ENCODE measurements around the gene OR1F1.
A peak's percentile ranks its signal among the peaks of the same experiment; 100 is the strongest.

The OR1F1 gene

DNA sequence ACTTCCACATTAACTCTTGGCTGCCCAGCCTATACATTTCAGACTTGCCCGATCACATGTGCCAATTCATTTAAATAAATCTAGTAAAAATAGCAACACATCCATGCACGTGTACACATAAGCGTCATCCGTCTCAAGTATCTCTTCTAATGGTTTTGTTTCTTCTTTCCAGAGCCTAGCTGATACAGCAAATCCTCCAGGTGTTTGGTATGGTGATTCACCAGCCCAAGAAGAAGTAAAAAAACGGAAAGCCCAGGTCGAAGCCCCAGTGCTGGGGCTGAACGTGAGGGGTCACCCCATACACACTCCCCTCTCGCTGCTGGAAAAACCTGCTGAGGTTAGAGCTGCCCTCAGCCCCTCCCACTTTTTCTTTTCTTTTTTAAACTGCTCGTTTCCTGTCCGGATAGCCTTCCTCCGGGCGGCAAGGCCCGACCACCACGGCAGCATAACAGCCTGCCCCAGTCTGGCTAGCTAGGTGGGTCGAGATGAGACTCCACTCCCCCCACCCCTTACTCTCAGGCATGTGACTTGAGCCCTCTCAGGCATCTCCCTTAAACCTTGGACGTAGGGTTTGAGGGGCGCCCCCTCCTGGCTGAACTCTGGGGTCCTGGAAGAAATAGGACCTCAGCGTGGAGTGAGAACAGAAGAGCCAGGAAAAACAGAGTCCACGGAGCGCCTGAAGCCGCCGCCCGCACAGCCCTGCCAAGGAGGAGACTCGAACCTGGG, 13.9 kb upstream of the OR1F1 start:
- H3F3A ChIP-seq (ENCODE audit: insufficient read depth) = no peaks in the 10 kb centered on the region
- peak overlapping the region; percentile 25; the same call in 1 of the 2 replicates for H3K9ac ChIP-seq (ENCODE audit: low read length)
- no peak overlapping the region for H3K27ac ChIP-seq (ENCODE audit: low read depth, low read length)
- H4K20me1 ChIP-seq (ENCODE audit: low read depth, low read length) = no peaks in the 10 kb centered on the region
- no peak overlapping the region for H3K4me3 ChIP-seq (ENCODE audit: insufficient read depth, low read length, poor library complexity, severe bottlenecking)
- peak overlapping the region; percentile 80 for H2AFZ ChIP-seq (ENCODE audit: low read depth, low read length, severe bottlenecking)
- H3K9me3 ChIP-seq (ENCODE audit: insufficient read depth, low read length) = no peaks in the 10 kb centered on the region
- H3K4me2 ChIP-seq (ENCODE audit: low read depth, low read length, poor library complexity, severe bottlenecking) = peak overlapping the region; percentile 50
- H3K36me3 ChIP-seq (ENCODE audit: low read length) = no peaks in the 10 kb centered on the region
- TF ChIP-seq EZH2phosphoT487 (conservative IDR thresholded peaks at IDR 0.05; ENCODE audit: low read length) = no peak
- TF ChIP-seq, protein P1, sequence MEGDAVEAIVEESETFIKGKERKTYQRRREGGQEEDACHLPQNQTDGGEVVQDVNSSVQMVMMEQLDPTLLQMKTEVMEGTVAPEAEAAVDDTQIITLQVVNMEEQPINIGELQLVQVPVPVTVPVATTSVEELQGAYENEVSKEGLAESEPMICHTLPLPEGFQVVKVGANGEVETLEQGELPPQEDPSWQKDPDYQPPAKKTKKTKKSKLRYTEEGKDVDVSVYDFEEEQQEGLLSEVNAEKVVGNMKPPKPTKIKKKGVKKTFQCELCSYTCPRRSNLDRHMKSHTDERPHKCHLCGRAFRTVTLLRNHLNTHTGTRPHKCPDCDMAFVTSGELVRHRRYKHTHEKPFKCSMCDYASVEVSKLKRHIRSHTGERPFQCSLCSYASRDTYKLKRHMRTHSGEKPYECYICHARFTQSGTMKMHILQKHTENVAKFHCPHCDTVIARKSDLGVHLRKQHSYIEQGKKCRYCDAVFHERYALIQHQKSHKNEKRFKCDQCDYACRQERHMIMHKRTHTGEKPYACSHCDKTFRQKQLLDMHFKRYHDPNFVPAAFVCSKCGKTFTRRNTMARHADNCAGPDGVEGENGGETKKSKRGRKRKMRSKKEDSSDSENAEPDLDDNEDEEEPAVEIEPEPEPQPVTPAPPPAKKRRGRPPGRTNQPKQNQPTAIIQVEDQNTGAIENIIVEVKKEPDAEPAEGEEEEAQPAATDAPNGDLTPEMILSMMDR (IDR thresholded peaks at IDR 0.05; ENCODE audit: insufficient read depth, low read length, poor library complexity, severe bottlenecking) = peak; percentile 64
- no peaks in the 10 kb centered on the region for H3K27me3 ChIP-seq (ENCODE audit: low read length)
- no peaks in the 10 kb centered on the region for H3K79me2 ChIP-seq (ENCODE audit: insufficient read depth, low read length)
- no peaks in the 10 kb centered on the region for H3K9me2 ChIP-seq (replicated peaks; ENCODE audit: insufficient read depth, low read length)

DNA sequence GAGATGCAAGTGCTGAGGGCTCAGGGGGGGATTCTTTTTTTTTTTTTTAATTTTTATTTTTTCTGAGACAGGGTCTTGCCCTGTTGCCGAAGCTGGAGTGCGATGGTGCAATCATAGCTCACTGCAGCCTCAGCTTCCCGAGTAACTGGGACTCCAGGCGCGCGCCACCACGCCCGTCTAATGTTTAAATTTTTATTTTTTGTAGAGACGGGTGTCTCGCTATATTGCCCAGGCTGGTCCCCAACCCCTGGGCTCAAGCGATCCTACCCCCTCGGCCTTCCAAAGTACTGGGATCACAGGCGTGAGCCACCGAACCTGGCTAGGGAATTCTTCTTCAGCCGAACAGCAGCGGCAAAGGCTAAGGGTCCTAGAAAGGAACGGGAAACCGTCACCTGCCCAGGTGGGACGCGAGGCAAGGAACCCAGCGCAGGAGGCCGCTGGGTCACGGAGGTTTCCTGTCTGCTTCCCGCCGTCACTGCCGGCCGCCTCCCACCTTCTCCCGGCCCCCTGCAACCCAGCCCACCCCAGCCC, 13.3 kb upstream of the OR1F1 start:
- Histone ChIP-seq H3K27me3 (ENCODE audit: low read length) (no peaks in the 10 kb centered on the region), H3K4me3 (ENCODE audit: insufficient read depth, low read length, poor library complexity, severe bottlenecking) (no peak overlapping the region), H3K27ac (ENCODE audit: low read depth, low read length) (no peak overlapping the region), H3K36me3 (ENCODE audit: low read length) (no peaks in the 10 kb centered on the region), H2AFZ (ENCODE audit: low read depth, low read length, severe bottlenecking) (no peak overlapping the region), H3K9me3 (ENCODE audit: insufficient read depth, low read length) (no peaks in the 10 kb centered on the region), H3K9ac (ENCODE audit: low read length) (no peak overlapping the region), H3K4me2 (ENCODE audit: low read depth, low read length, poor library complexity, severe bottlenecking) (peak overlapping the region; percentile 50), H3F3A (ENCODE audit: insufficient read depth) (no peaks in the 10 kb centered on the region), H3K9me2 (replicated peaks; ENCODE audit: insufficient read depth, low read length) (no peaks in the 10 kb centered on the region), H3K79me2 (ENCODE audit: insufficient read depth, low read length) (no peaks in the 10 kb centered on the region), H4K20me1 (ENCODE audit: low read depth, low read length) (no peaks in the 10 kb centered on the region)
- TF ChIP-seq EZH2phosphoT487 (conservative IDR thresholded peaks at IDR 0.05; ENCODE audit: low read length) = no peak
- TF ChIP-seq, protein P1 (IDR thresholded peaks at IDR 0.05; ENCODE audit: insufficient read depth, low read length, poor library complexity, severe bottlenecking) = no peak

DNA sequence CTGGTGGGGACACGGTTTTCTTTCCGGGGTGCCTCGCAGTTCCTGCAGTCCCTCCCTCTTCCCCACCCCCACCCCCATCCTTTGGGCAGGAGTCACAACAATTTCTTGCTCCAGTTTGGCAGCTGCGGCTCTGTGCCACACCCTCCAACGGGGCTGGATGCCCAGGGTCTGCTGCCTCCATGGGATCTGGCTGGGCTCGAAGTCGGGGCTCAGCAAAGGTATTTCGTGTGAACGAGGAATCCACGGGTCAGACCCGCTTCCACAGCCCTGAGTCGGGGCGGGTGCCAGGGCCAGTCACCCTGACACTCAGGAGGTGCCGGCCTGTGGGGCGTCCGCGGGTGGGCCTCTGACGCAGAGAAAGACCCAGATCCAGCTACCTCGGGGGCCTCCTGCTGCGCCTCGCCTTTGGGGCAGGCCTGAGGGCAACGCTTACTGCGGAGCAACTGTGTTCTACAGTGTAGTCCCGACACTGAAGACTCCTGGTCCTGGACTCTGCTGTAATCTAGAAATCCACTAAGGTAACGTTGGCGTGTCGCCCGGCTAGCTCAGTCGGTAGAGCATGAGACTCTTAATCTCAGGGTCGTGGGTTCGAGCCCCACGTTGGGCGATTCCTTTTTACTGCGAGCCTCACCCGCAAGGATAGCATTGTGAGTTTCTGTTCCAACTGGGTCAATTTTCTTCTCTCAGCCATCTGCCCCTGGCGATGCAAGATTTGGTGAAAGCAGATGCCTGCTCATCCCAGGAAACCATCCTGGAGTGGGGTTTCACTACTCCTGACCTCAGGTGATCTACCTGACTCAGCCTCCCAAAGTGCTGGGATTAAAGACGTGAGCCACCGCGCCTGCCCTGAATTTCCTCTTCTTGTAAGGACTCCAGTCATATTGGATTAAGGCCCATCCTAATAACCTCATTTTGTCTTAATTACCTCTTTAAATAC, 12.6 kb upstream of the OR1F1 start:
- Histone ChIP-seq H3K4me2 (ENCODE audit: low read depth, low read length, poor library complexity, severe bottlenecking) (no peak overlapping the region), H4K20me1 (ENCODE audit: low read depth, low read length) (no peaks in the 10 kb centered on the region), H3K27ac (ENCODE audit: low read depth, low read length) (no peak overlapping the region), H3K27me3 (ENCODE audit: low read length) (no peaks in the 10 kb centered on the region), H3K9me2 (replicated peaks; ENCODE audit: insufficient read depth, low read length) (no peaks in the 10 kb centered on the region), H3K9ac (ENCODE audit: low read length) (no peak overlapping the region), H3K9me3 (ENCODE audit: insufficient read depth, low read length) (no peaks in the 10 kb centered on the region), H3K4me3 (ENCODE audit: insufficient read depth, low read length, poor library complexity, severe bottlenecking) (no peak overlapping the region), H3F3A (ENCODE audit: insufficient read depth) (no peaks in the 10 kb centered on the region), H3K79me2 (ENCODE audit: insufficient read depth, low read length) (no peaks in the 10 kb centered on the region), H2AFZ (ENCODE audit: low read depth, low read length, severe bottlenecking) (no peak overlapping the region), H3K36me3 (ENCODE audit: low read length) (no peaks in the 10 kb centered on the region)
- TF ChIP-seq, protein P1 (IDR thresholded peaks at IDR 0.05; ENCODE audit: insufficient read depth, low read length, poor library complexity, severe bottlenecking) = no peak
- no peak for TF ChIP-seq EZH2phosphoT487 (conservative IDR thresholded peaks at IDR 0.05; ENCODE audit: low read length)

Measured in SU-DHL-6 (cell line).